HG02798 (cell line): ENCODE measurements around the gene CENPP.

Source experiments
- ATAC-seq: cut with Tn5 transposase; IDR thresholded peaks from one replicate; pipeline ENCODE4 v1.9.1; 2021; ENCODE audit warnings: mild to moderate bottlenecking; ENCODE audit not compliant: unreplicated experiment, poor library complexity

The CENPP gene

GRCh38 chr9:92414566-92414965 is 88.8 kb downstream of the CENPP start:
- ATAC-seq, result no peak

GRCh38 chr9:92422611-92423338 is 97.0 kb downstream of the CENPP start:
- ATAC-seq, result no peak

GRCh38 chr9:92423612-92424011 is 97.9 kb downstream of the CENPP start:
- ATAC-seq, result no peak

GRCh38 chr9:92424340-92424739 is 98.6 kb downstream of the CENPP start, which contains the start of gene OMD:
TSS of gene OMD (minus strand) at chr9:92424471. CDS start at chr9:92417558, 6,913 bp downstream.
- no peak for ATAC-seq

- ATAC-seq, result no peak
These were observed 99.7 kb downstream of the CENPP start for GRCh38 chr9:92425474-92425873.

GRCh38 chr9:92426501-92427145 is 100.9 kb downstream of the CENPP start:
- ATAC-seq, result no peak

GRCh38 chr9:92429836-92430235 is 104.1 kb downstream of the CENPP start:
- ATAC-seq, result no peak

- ATAC-seq, result no peak
These were observed 106.6 kb downstream of the CENPP start for GRCh38 chr9:92432350-92432749.

- ATAC-seq, result no peak
These were observed 107.3 kb downstream of the CENPP start for GRCh38 chr9:92432972-92433548.

GRCh38 chr9:92435263-92435662 is 109.5 kb downstream of the CENPP start:
- no peak for ATAC-seq

GRCh38 chr9:92438900-92439526 is 113.3 kb downstream of the CENPP start:
- ATAC-seq, result no peak

- ATAC-seq, result no peak
These were observed 114.4 kb downstream of the CENPP start for GRCh38 chr9:92439921-92440750.

GRCh38 chr9:92440751-92441046 is 114.9 kb downstream of the CENPP start:
- ATAC-seq, result no peak

- no peak for ATAC-seq
These were observed 119.1 kb downstream of the CENPP start for GRCh38 chr9:92444841-92445240.

- no peak for ATAC-seq
These were observed 120.8 kb downstream of the CENPP start for GRCh38 chr9:92446536-92446935.

GRCh38 chr9:92455217-92455616 is 129.5 kb downstream of the CENPP start:
- ATAC-seq, result no peak

- ATAC-seq, result no peak
These were observed 131.8 kb downstream of the CENPP start for GRCh38 chr9:92457576-92457975.

- no peak for ATAC-seq
These were observed 137.6 kb downstream of the CENPP start for GRCh38 chr9:92463387-92463786.

GRCh38 chr9:92463984-92464383 is 138.2 kb downstream of the CENPP start:
- ATAC-seq, result no peak

- ATAC-seq, result no peak
These were observed 141.3 kb downstream of the CENPP start for GRCh38 chr9:92467041-92467440.
